Brain pericyte (primary cell): ENCODE measurements around the gene MAP2K2.

ENCODE experiments used
- DNase-seq: peaks from one replicate; pipeline ENCODE4 v3.0.0-alpha.2; 2012; ENCODE audit warnings: low read depth, low spot score

MAP2K2 gene

GRCh38 chr19:4043966-4044715 is 79.8 kb downstream of the MAP2K2 start:
- DNase-seq, result no peak

- no peak for DNase-seq
Measured at GRCh38 chr19:4043401-4043800, 80.5 kb downstream of the MAP2K2 start.

DNA sequence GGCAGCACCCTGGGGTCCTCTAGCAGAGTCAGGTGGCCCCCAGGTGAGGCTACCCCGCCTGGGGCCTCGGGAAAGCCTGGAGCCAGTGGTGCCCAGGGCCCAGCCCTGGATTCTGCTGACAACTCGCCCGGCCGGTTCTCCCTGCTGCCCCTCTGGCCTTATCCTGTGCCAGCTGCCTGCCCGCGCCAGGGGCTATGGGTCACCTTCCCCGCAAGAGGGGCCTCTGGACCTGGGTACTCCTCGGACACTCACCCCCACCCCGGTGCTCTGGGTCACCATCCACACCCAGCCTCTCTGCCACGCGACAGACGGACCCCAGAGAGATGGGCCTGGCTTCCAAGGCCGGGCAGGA is 81.2 kb downstream of the MAP2K2 start:
- no peak for DNase-seq

DNA sequence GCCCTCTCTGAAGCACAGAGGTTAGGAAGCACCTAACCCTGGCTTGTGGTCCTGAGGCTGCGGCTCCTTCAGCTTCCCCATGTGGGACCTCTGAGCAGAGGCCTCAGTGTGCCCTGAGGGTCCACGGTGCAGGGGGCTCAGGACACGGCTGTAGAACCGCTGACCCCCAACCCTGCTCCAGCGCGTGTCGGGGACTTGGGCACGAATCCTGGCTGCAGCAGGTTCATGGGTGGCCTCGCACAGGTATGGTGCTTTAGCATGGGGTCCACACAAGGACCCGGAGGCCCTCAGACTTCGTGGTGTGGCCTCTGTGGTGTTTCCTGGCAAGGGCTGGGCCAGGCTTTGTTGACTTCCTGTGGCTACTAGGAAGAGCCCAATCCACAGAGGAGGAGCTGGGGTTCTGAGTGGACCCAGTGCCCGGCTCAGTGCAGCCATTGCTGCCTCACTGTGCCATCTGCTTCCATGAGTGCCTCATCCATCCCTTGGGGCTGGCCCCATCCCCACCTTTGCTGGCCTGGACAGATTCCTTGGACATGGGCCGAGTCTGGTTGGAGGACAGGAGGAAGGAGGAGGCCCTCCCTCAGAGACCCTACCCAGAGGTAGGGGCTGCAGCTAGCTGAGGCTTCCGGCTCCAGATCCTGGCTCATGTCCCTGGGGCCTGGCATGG is 81.7 kb downstream of the MAP2K2 start:
- no peak for DNase-seq
